ENCODE results near the gene NTSR2.

DNA sequence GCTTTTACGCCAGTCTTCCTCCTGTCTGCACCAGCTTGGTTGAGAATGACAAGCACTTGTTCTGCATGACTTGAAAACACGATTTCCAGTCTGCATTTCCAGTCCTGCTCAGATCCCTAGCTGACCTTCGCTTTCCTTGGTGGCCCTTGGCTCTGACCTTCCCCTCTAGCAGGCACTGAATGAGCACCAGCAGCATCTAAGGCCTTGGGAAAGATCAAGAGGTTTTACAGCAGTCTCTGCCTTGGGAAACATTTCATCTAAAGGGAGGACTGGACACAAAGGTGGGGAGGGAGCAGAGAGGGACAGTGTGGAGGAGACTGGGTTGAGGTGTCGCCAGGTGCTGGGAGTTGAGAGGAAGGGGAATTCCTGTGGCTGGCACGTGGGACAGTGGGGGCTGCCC is 30.5 kb downstream of the NTSR2 start:
- TF ChIP-seq, protein P1, sequence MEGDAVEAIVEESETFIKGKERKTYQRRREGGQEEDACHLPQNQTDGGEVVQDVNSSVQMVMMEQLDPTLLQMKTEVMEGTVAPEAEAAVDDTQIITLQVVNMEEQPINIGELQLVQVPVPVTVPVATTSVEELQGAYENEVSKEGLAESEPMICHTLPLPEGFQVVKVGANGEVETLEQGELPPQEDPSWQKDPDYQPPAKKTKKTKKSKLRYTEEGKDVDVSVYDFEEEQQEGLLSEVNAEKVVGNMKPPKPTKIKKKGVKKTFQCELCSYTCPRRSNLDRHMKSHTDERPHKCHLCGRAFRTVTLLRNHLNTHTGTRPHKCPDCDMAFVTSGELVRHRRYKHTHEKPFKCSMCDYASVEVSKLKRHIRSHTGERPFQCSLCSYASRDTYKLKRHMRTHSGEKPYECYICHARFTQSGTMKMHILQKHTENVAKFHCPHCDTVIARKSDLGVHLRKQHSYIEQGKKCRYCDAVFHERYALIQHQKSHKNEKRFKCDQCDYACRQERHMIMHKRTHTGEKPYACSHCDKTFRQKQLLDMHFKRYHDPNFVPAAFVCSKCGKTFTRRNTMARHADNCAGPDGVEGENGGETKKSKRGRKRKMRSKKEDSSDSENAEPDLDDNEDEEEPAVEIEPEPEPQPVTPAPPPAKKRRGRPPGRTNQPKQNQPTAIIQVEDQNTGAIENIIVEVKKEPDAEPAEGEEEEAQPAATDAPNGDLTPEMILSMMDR (IDR thresholded peaks at IDR 0.05; ENCODE audit: low read depth, low read length, poor library complexity, severe bottlenecking): no peak
- no peak for TF ChIP-seq EZH2phosphoT487 (IDR thresholded peaks at IDR 0.05; ENCODE audit: borderline replicate concordance, low read length)

Data from DOHH2 (cell line).